NCI-H446 (cell line): ENCODE measurements around the gene COG7.
"Not testable (repeated sequence)": the region's sequence is repeated elsewhere in the genome, so short reads cannot be mapped to it uniquely, and the experiment has no call there.

Source experiments
- DNase-seq, 2 experiments: peaks; one replicate each; lab custom pipeline; 2025; lab: John Stamatoyannopoulos, UW

Gene COG7

DNA sequence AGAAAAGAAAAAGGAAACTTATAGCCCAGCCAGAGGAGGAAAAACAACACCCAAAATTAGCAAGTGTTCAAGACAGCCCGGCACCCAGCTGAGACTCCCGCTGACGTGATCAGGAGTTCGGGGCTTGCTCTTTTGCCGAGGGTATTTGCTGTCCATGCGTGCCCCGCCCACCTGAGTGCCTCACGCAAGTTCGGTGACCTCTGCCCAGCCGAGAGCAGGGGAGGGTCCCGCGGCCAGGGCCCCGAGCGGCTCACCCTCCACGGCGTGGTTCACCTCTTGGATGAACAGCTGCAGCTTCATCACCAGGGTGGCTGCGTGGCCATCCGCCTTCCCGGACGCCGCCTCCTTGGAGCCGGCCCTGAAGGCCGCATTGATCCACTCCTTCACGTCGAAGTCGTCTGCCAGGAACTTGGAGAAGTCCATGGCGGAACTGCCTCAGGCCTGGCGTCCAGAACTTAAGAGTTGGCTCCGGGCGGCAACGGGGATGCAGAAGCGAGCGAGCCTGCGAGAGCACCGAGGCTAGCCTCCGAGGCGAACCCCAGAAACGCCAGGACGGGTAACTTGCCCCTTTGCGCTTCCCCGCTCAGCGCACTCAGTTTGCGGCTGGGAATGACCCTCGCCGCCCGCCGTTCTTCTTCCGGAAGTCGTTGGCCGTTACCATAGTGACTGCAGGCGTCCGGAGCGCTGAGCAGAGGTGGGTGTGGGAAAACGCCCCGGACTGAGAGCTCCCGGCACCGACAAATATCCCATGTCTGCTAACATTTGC is at the start of gene COG7:
Gene COG7 (minus strand): TSS at position 618 of the 766 bp plus-strand sequence. CDS start 195 bp downstream, at position 423.
- DNase-seq, result peak in 1 of 2 experiments; percentile 77

DNA sequence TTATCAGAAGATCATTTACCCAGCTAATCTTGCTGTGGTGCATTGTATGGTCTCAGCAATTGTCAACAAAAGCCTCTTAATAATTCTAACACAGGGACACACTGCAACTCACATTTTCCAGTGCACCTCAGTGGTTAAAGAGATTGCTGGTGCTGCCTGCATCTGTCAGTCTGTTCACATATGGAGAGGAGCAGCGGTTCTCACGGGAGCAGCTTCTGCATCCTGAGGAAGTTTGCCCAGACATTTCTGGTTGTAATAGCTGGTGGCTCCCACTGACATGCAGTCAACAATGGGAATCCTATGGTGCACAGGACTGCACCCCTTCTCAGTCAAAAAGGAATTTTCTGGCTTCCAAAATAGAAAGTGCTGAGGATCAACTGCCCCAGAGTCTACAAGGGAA is 49.5 kb upstream of the COG7 start:
- DNase-seq, result no peak

DNA sequence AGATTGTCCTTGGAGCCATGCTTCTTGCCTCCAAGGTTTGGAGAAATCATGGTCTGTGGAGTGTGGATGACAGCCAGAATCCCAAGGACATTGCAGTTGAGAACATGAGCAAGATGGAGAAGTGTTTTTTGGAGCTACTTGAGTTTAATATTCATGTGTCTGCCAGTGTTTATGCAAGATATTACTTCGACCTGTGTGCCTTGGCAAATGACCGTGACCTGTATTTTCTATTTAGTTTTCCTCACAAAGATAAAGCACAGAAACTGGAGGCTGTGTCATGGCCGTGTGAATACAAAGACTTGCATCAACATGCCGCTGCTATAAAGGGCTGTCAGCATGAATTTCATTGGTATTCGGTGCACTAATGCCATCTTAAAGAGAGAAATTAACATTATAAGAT is 48.3 kb upstream of the COG7 start:
- no peak for DNase-seq

DNA sequence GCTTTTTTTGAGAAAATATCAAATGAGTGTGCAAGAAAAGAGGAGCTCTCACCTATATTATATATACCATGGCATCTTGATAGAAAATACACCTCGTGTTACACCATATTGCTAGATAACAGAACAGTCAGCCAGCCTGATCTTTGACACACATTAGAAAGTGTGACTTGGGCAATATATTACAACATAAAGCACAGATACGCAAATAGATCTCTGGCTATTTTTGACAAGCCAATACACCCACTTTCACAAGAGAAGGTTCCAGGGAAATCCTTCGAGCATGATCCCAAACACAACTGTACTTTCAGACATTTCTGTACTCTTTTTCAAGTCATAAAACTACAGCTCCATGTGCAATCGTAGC is 47.9 kb upstream of the COG7 start:
- no peak for DNase-seq

DNA sequence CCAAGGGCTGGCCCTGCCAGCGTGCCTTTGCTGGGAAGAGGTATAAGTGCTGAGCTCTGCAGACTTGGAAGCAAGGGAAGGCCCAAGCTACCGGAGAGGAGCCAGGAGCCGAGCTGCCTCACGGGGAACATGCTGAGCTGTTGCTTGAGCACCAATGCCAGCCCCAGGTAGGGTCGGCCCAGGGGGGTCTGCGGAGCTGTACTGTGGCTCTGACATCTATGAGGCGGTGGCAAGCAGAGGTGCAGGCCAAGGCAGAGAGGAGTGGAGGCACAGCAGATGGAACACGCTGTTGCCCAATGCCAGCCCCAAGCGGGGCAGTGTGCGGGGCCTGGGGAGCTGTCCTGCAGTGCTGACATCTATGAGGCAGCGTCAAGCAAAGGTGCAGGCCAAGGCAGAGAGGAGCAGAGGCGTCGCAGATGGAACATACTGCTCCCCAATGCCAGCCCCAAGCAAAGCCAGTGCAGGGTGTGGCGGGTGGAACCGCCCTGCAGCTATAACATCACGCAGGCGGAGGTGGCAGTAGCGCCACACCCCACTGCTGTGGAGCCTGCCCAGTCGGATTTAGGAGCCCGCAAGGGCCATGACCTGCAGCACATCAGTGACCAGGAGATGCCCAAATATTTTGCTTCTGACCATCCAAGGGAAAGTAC is 47.3 kb upstream of the COG7 start:
- no peak for DNase-seq

DNA sequence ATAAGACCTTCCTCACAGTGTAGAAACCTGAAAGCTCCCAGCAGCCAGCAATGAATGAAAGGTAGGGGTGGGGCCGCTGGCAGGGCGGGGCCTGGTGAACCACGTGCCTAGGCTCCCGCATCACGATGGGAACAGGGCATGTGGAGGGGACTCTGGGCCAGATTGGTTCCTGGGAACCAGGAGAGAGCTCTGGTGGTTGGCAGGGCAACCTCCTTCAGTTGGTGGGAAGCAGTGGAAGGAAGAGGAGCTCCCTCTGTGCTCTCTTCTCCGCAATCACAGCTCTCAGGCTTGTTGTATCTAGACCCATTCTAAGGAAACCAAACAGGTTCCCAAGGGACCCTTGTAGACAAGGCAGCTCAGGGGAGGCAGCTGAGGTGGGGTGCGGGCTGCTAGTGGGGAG is 46.8 kb upstream of the COG7 start:
- DNase-seq, result no peak

DNA sequence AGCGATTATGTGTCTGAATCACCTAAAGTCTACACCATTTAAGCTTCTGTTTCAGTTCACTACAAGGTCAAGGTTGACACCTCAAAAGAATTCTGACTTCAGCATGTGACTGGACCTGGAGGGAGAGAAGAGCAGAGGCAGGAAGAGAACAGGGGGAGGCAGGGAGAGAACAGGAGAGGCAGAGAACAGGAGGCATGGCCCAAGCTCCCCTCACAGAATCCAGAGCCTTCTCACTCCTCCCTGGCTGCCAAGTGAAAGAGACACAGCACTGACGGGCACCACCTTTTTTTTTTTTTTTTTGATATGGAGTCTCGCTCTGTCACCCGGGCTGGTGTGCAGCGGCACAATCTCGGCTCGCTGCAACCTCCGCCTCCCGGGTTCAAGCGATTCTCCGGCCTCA is 45.9 kb upstream of the COG7 start:
- no peak for DNase-seq

DNA sequence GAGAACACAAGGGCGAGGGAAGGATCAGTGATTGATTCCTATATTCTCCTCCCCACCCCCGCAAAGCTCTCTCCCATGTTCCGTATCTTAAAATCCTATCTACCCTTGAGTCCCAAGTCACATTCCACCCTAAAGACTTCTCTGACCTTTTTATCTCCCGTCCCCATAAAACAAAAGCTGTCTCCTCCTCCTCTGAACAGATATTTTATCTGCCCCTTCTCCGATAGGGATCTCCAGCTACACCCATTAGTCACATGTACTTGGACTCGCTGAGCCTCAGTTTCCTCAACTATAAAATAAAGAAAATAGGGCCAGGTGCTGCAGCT is 44.5 kb upstream of the COG7 start:
- no peak for DNase-seq

DNA sequence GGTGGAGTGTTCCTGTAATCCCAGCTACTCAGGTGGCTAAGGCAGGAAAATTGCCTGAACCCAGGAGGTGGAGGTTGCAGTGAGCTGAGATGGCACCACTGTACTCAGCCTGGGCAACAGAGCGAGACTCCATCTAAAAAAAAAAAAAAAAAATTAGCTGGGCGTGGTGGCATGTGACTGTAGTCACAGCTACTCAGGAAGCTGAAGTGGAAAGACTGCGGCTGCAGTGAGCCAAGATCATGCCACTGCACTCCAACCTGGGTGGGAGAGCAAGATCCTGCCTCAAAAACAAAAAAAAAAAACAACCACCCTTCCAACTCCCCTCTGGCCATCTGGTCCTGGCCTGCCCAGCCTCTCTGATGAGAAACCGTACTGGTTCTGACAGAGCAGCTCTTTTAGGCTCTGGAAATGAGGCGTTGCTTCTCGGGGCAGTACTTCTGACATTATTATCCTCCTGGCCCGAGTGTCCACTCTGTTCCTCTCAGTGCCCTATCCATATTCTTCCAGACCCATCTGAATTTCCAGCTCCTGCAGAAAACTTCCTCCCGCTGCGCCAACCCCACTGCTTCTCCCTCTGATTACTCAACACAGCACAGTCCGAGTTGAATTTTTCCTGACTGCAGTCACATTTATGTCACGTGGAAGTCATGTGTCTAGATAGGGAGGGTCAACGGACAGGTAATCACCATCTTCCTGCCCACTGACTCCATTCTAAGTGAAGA is 44.0 kb upstream of the COG7 start:
- DNase-seq, result no peak

DNA sequence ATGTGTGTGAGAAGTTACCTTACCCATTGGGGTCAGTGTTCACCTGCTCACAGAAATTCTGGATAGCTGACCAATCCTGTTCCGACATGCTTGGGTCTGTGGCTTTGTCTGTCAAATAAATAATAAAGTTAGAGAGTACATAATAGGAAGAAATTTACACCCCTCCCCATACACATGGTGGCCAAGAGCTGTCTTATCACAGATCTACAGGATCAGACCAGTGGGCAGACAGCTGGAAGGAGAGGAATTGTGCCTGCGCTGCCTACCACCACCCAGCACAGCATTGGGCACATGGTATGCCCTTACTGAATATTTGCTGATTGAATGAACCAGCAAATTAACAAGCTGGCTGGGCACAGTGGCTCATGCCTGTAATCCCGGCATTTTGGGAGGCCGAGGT is 42.7 kb upstream of the COG7 start:
- DNase-seq, result no peak

DNA sequence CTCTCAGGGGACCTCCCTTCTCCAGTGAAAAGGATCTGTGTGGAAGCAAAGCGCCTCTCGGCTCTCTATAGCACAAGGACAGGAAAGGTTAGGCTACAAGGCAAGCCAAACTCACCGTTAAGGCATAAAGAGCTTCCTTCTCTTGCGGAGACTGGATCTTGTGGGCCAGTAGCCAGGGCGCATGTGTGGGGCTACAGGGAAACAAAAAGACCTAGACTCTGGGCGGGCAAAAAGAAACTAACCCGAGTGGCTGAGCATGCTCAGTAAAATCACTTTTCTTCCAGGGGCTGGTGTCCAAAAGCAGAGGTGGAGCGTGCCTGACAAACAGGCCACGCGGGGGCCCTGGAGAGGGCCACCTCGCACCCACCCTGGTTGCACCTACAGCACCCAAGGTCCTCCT is 41.2 kb upstream of the COG7 start:
- no peak for DNase-seq

DNA sequence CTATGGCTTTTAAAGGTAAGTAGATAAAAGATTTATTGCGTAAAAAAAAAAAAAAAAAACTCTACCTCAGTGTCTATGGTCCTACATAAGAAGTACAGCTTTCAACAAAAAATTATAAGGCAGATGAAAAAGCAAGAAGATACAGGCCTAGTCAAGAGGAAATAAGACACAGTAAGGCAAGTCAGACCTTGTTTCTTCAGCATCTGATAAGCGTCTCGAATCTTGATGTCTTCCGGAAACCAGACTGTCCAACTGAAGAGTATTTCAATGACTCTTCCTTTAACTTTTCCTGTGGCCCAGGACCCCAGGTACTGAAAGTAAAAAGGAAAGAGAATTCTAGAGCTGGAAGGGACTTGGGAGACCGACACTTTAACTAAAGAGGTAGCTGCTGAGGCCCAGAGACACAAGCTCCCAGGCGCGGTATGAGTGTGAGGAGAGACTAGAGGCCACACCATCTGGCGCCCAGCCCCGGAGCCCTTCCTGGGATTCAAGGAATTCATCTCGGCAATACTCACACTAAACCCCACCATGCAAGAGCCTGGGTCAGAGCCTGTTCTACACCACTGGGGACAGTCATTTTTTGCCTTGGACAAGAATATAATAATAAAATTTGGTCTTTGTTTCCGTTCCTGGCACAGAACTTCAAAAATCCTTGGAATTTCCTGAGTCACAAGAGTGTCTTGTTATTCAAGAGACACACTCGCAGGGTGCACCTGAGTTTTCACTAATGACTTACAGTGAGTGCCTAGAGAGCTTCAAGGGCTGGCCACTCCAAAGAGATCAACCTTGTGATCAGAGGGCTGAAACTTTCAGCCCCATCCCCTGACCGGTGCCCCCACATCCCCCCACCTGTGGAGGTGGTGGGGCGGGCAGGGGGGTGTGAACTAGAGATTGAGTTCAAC is 38.8 kb upstream of the COG7 start:
- DNase-seq, result no peak

DNA sequence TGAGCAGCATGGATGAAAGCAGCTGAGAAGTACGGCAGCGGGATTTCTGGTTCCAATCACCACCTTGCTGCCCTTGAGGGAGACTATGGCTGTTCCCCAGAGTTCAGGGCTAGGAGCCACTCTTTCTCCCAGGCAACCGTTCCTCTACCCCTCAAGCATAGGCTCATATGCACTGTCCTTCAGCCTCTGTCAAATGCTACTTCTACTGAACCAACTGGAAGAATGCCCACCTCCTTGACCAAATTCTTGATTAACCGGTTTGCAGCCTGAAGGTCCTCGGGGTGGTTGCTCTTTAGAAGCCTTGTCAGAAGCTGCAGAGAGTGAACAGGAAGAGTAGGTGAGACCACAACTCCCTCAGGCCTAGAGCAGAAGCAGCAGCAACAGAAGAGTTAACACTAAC is 33.5 kb upstream of the COG7 start:
- no peak for DNase-seq

DNA sequence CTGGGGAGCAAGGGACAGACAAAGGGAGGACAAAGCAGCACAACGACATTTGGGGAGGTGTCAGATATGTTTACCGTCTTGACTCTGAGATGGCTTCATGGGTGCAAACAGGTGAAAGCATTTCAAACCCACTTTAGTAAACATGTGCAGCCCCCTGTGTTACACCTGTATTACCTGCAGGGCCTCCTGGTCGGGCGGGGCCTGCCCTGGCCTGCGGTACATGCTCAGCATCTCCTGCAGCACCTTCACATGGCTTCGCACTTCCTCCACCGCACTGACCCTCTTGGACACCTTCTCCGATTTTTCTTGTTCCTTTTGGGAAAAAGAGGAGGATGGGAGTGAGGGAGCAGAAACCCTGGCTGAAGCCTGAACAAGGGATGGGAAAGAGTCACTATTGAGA is 32.9 kb upstream of the COG7 start:
- no peak for DNase-seq

DNA sequence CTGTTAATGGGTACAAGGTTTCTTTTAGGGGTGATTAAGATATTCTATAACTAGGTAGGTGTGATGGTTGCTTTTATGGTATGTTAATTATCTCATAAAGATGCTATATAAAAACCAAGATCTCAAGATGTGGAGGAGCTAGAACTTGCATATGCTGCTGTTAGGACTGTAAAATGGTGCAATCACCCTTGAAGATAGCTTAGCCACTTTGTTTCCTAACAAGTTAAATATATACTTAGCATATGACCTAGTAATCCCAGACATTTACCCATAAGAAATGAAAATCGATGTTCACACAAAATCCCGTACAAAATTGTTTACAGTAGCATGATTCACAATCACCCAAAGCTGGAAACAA is 32.2 kb upstream of the COG7 start:
- no peak for DNase-seq

DNA sequence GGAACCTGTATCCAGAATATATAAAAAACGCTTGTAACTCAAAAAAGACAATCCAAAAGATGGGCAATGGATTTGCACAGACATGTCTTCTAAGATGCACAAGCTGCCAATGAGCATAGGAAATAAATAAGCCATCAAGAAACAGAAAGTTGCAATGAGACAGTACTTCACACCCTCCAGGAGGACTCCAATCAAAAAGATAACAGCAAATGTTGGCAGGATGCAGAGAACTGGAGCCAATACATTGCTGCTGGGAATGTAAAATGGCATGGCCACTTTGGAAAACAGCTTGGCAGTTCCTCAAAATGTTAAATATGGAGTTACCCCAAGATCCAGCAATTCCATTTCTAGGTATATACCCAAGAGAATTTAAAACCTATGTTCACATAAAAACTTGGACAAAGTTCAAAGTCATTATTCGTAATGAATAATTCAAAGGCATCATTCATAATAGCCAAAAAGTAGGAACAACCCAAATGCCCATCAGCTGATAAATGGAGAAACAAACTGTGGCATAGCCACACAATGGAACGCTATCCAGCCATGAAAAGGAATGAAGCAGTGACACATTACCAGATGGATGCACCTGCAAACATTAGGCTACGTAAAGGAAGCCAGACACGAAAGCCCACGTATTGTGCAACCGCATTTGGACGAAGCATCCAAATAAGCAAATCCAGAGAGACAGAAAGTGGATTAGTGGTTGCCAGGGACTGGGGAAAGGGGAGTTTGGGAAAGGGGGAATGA is 31.7 kb upstream of the COG7 start:
- DNase-seq, result no peak

DNA sequence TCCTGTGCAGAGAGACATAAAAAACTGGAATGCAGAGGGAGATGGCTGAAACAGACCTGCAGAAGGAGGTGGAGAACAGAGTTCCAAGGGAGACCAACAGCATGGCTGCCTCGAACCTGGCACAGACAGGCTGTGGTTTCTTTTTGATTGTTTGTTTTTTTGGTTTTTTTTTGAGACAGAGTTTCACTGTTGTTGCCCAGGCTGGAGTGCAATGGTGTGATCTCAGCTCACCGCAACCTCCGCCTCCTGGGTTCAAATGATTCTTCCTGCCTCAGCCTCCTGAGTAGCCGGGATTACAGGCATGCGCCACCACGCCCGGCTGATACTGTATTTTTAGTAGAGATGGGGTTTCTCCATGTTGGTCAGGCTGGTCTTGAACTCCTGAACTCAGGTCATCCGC is 30.5 kb upstream of the COG7 start:
- DNase-seq, result not testable (repeated sequence)

DNA sequence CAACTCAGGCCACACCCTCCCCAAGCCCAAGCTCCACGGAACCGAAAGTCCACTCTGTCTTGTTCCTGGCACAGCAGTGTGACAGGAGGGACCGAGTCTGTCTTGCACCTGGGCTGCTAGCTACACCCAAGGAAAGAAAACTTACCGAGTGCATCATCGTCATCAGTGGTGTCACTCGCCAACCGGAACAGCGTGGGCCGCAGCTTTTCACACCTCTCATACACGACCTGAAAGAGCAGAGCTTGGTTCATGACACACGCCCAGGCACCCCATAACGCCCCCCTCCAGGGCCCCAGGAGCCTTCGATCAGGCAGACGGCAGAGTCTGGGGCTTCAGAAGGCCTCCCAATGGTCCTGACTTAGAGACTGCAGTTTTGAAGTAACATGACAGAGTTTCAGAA is 29.8 kb upstream of the COG7 start:
- no peak for DNase-seq

DNA sequence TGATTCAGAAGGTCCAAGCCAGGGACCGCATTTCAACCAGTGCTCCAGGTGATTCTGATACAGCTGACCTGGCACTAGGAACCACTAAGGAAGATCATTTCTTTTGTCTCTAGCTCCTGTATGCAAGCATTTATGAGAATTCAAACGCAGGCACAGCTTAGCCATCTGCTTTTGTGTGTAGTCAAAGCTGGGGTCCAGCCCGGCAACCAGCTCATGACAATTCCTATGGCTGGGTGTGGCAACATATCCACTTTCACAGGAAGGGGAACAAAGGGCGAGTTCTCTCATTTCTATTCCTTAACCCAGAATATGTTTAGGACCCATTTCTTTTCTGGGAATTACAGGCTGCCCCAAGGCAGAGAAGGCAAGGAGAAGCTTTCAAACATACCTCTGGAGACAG is 27.3 kb upstream of the COG7 start:
- no peak for DNase-seq

DNA sequence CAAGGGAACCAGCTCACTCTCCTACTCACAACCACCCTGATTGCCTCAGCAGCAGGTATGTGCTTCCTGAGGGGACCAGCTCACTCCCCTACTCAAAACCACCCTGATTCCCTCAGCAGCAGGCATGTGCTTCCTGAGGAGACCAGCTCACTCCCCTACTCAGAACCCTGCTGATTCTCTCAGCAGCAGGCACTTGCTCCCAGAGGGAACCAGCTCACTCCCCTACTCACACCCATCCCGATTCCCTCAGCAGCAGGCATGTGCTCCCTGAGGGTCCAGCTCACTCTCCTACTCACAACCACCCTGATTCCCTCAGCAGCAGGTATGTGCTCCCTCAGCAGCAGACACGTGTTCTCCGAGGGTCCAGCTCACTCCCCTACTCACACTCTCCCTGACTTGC is 26.1 kb upstream of the COG7 start:
- DNase-seq, result no peak

DNA sequence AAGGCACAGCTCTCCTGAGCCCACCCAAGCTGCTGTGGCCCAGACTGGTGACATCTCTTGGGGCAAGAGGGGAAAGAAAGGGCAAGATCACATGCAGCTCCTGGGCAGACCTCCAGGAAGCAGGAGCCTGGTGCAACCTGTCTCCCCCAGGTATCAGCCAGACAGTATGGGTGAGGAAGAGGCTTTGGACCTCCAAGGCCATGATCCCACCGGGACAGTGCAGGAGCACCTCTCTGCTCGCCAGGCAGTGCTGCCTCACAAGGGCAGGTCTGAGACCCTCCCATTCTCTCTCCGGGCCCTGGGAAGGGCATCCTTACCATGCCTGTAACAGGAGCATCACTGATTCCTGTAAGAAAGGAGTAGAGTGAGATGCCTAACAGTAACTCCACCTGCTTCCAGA is 25.6 kb upstream of the COG7 start:
- DNase-seq, result no peak

DNA sequence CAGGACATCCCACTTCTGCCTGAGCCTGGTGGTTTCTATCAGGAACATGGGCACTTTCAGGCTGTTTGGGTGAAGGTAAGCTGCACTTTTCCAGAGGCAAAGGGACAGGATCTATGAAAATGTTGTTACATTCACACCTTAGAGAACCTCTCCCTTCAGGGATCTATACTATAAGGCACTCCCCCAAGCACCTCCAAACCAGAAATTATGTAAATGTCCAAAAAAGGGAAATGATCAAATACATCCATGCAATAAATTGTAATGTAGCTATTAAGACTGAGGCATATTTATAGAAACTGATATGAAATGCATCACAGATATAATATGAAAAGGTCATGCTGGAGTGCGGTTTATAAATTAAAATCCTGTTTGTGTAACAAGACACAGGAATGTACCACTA is 23.3 kb upstream of the COG7 start:
- DNase-seq, result no peak
